Measurements from ENCODE around the gene NKD1. TPM values are rescaled to one million over a fixed set of nuclear protein-coding genes. Genes with fewer than 3 reads are reported as not detected.

The NKD1 gene
- total and polyA plus RNA-seq, 2 donors (not counting 1 experiment from before 2014, with no cell fraction given), result 0.16 to 1.9 TPM

- H3K4me1 ChIP-seq (ENCODE audit: control insufficient read depth in 2 of 2, insufficient read depth in 2 of 2, low read length in 2 of 2), result no peaks in the 10 kb centered on the region
- no peaks in the 10 kb centered on the region for H3K4me1 Mint-ChIP-seq
- H2AFZ ChIP-seq (ENCODE audit: insufficient read depth, low read depth, low read length, poor library complexity, severe bottlenecking), result no peak overlapping the region
- no peaks in the 10 kb centered on the region for H3K27me3 ChIP-seq (replicated peaks in 1 of 4; ENCODE audit: control extremely low read depth in 1 of 4, control insufficient read depth in 3 of 4, insufficient read depth in 4 of 4, low read length in 3 of 4)
- H3K27ac ChIP-seq (ENCODE audit: low read length in 2 of 2), result no peak overlapping the region
- no peak overlapping the region for H3K4me3 Mint-ChIP-seq
- ChIA-PET POLR2A (no interaction called here), CTCF (no interaction called here)
- no peaks in the 10 kb centered on the region for H3K9me3 Mint-ChIP-seq (ENCODE audit: insufficient read depth)
- H3K79me2 ChIP-seq (ENCODE audit: control insufficient read depth, insufficient read depth, low read length), result no peaks in the 10 kb centered on the region
- H4K20me1 ChIP-seq (ENCODE audit: control insufficient read depth, insufficient read depth, low read length, poor library complexity, severe bottlenecking), result no peaks in the 10 kb centered on the region
- DNase-seq (no peak), ATAC-seq (ENCODE audit: low read depth) (no peak)
- no peaks in the 10 kb centered on the region for H3K36me3 ChIP-seq (replicated peaks in 1 of 2; ENCODE audit: control extremely low read depth in 1 of 2, control insufficient read depth in 1 of 2, extremely low read depth in 1 of 2, insufficient read depth in 2 of 2, low read length in 1 of 2)
- WGBS (ENCODE audit: insufficient coverage), result 94% methylated on average over 16 of the region's 19 CpGs
- H3K27me3 Mint-ChIP-seq, result no peaks in the 10 kb centered on the region
- TF ChIP-seq EZH2 (IDR thresholded peaks at IDR 0.05; ENCODE audit: borderline replicate concordance, insufficient read depth, low read depth, low read length, poor library complexity, severe bottlenecking), result no peak
- TF ChIP-seq CTCF (IDR thresholded peaks at IDR 0.05), result no peak
- H3K9me3 ChIP-seq (ENCODE audit: control extremely low read depth in 1 of 3, control insufficient read depth in 2 of 3, insufficient read depth in 1 of 3, low read length in 2 of 3), result no peaks in the 10 kb centered on the region
- H3K4me2 ChIP-seq (replicated peaks; ENCODE audit: low read depth, low read length, poor library complexity, severe bottlenecking), result no peak overlapping the region
- intact Hi-C loops (cut with micrococcal nuclease), result no loop called here
- no peak overlapping the region for H3K27ac Mint-ChIP-seq
- no peak overlapping the region for H3K9ac ChIP-seq (ENCODE audit: low read length)
- no peak overlapping the region for H3K4me3 ChIP-seq (ENCODE audit: control extremely low read depth in 1 of 5, extremely low read depth in 1 of 5, insufficient read depth in 1 of 5, low read depth in 2 of 5, low read length in 4 of 5)
Observed at GRCh38 chr16:50605733-50606430, 57.7 kb downstream of the NKD1 start.

GRCh38 chr16:50606431-50607050, 58.3 kb downstream of the NKD1 start:
- no peaks in the 10 kb centered on the region for H3K9me3 Mint-ChIP-seq (ENCODE audit: insufficient read depth)
- ATAC-seq (ENCODE audit: low read depth) (no peak), DNase-seq (no peak)
- Histone ChIP-seq H2AFZ (ENCODE audit: insufficient read depth, low read depth, low read length, poor library complexity, severe bottlenecking) (no peak overlapping the region), H3K27ac (ENCODE audit: low read length in 2 of 2) (no peak overlapping the region), H3K4me3 (ENCODE audit: control extremely low read depth in 1 of 5, extremely low read depth in 1 of 5, insufficient read depth in 1 of 5, low read depth in 2 of 5, low read length in 4 of 5) (no peak overlapping the region), H3K4me1 (ENCODE audit: control insufficient read depth in 2 of 2, insufficient read depth in 2 of 2, low read length in 2 of 2) (no peaks in the 10 kb centered on the region), H4K20me1 (ENCODE audit: control insufficient read depth, insufficient read depth, low read length, poor library complexity, severe bottlenecking) (no peaks in the 10 kb centered on the region), H3K9me3 (ENCODE audit: control extremely low read depth in 1 of 3, control insufficient read depth in 2 of 3, insufficient read depth in 1 of 3, low read length in 2 of 3) (no peaks in the 10 kb centered on the region), H3K9ac (ENCODE audit: low read length) (no peak overlapping the region), H3K79me2 (ENCODE audit: control insufficient read depth, insufficient read depth, low read length) (no peaks in the 10 kb centered on the region), H3K4me2 (replicated peaks; ENCODE audit: low read depth, low read length, poor library complexity, severe bottlenecking) (no peak overlapping the region), H3K27me3 (replicated peaks in 1 of 4; ENCODE audit: control extremely low read depth in 1 of 4, control insufficient read depth in 3 of 4, insufficient read depth in 4 of 4, low read length in 3 of 4) (no peaks in the 10 kb centered on the region), H3K36me3 (replicated peaks in 1 of 2; ENCODE audit: control extremely low read depth in 1 of 2, control insufficient read depth in 1 of 2, extremely low read depth in 1 of 2, insufficient read depth in 2 of 2, low read length in 1 of 2) (no peaks in the 10 kb centered on the region)
- TF ChIP-seq CTCF (IDR thresholded peaks at IDR 0.05) (no peak), EZH2 (IDR thresholded peaks at IDR 0.05; ENCODE audit: borderline replicate concordance, insufficient read depth, low read depth, low read length, poor library complexity, severe bottlenecking) (no peak)
- H3K27me3 Mint-ChIP-seq, result no peaks in the 10 kb centered on the region
- no peak overlapping the region for H3K4me3 Mint-ChIP-seq
- H3K4me1 Mint-ChIP-seq, result no peaks in the 10 kb centered on the region
- POLR2A ChIA-PET, result no interaction called here
- CTCF ChIA-PET, result no interaction called here
- intact Hi-C loops (cut with micrococcal nuclease), result no loop called here
- 94% methylated on average over 15 of the region's 17 CpGs for WGBS (ENCODE audit: insufficient coverage)
- no peak overlapping the region for H3K27ac Mint-ChIP-seq
